ENCODE data around the gene RNF114.
A peak's percentile ranks its signal among the peaks of the same experiment; 100 is the strongest.
"Not testable (repeated sequence)": the region's sequence is repeated elsewhere in the genome, so short reads cannot be mapped to it uniquely, and the experiment has no call there.

RNF114 gene

GRCh38 chr20:49973981-49974380, 37.8 kb downstream of the RNF114 start:
- H3K27ac Mint-ChIP-seq: no peak overlapping the region
- DNase-seq (no peak), ATAC-seq (replicated peaks) (no peak)
- no peaks in the 10 kb centered on the region for H3K9me3 Mint-ChIP-seq
- H3K4me3 Mint-ChIP-seq: no peak overlapping the region
- H3K27me3 Mint-ChIP-seq: peaks cover 0 to 8% of the 10 kb centered on the region in 2 donors
- H3K36me3 Mint-ChIP-seq (ENCODE audit: insufficient read depth): no peaks in the 10 kb centered on the region
- H3K4me1 Mint-ChIP-seq (ENCODE audit: low read depth in 2 of 2): peaks cover 0 to 2% of the 10 kb centered on the region in 2 donors

DNA sequence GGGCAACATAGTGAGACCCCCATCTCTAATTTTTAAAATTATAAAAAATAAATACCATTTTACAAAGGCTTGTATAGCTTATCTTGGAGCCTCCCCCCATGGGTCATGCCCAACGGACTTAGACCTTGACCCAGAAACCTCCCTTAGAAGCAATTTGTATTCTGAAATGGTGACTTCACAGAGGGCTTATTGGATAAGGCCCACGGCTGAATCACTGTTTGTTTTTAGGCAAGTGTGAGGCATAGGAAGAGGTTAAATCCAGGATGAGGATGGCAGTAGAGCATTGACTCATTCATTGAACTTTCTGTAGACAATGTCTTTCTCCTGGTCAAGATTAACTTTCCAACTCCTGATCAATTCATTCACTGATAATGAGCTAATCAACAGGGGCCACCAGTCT, 40.3 kb downstream of the RNF114 start:
- DNase-seq: no peak
- Mint-ChIP-seq H3K4me3 (no peak overlapping the region), H3K27me3 (peaks cover 0 to 8% of the 10 kb centered on the region in 2 donors), H3K4me1 (ENCODE audit: low read depth in 2 of 2) (peaks cover 0 to 2% of the 10 kb centered on the region in 2 donors), H3K36me3 (ENCODE audit: insufficient read depth) (no peaks in the 10 kb centered on the region), H3K9me3 (no peaks in the 10 kb centered on the region), H3K27ac (no peak overlapping the region)
- no peak for ATAC-seq (replicated peaks)

DNA sequence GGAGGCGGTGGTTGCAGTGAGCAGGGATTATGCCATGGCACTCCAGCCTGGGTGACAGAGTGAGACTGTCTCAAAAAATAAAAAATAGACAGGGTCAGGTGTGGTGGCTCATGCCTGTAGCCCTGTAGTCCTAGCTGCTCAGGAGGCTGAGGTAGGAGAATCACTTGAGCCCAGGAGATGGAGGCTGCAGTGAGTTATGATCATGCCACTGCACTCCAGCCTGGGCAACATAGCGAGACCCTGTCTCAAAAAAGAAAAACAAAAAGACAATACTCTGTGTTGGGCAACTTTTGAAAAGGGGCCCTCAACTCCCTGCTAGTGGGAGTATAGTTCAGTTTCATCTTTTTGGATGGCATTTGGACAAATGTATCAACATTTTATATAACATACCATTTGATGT, 41.5 kb downstream of the RNF114 start:
- not testable (repeated sequence) for H3K36me3 Mint-ChIP-seq (ENCODE audit: insufficient read depth); H3K9me3 Mint-ChIP-seq; H3K4me3 Mint-ChIP-seq; DNase-seq; H3K27ac Mint-ChIP-seq; H3K27me3 Mint-ChIP-seq; H3K4me1 Mint-ChIP-seq (ENCODE audit: low read depth in 2 of 2); ATAC-seq (replicated peaks)

GRCh38 chr20:49978685-49979029, 42.5 kb downstream of the RNF114 start:
- Mint-ChIP-seq H3K27me3 (peaks cover 0 to 9% of the 10 kb centered on the region in 2 donors), H3K4me3 (no peak overlapping the region), H3K4me1 (ENCODE audit: low read depth in 2 of 2) (peaks cover 13% of the 10 kb centered on the region in 2 donors), H3K9me3 (no peaks in the 10 kb centered on the region), H3K36me3 (ENCODE audit: insufficient read depth) (peaks cover 6% of the 10 kb centered on the region), H3K27ac (no peak overlapping the region)
- ATAC-seq (replicated peaks) (no peak), DNase-seq (no peak)

DNA sequence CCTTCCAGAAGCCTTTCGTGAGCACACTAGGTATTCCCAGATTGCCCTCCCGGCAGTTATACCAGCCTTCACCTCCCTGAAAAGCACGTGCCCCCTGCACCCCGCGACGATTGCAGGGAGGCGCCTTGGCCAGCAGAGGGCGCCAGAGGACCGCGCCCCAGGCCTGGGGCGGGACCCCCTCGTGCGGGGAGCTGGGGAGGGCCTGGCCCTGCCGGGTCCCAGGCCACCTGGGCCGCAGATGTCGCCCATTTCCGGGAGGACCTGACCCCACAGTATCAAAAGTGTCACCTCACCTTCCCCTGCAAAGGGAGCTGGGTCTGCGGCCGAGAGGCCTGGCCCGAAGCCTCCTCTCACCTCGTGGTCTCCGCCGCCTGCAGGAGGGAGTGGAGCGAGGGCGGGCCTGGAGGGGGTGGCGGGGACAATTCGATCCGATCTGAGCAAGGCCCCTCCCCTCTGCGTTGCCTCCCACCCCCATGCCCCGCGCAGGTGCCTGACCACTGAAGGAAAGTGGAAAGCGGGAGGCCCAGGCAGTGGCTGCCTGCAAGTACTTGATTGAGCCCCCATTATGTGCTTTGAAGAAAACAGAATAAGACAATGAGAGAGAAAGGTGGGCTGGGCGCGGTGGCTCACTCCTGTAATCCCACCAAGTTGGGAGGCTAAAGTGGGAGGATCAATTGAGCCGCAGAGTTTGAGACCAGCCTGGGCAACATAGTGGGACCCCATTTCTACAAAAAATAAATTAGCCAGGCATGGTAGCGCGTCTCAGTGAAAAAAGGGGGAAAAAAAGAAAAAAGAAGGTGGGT, 43.0 kb downstream of the RNF114 start:
- Mint-ChIP-seq H3K27ac (no peak overlapping the region), H3K36me3 (ENCODE audit: insufficient read depth) (peaks cover 9% of the 10 kb centered on the region), H3K27me3 (peaks cover 0 to 9% of the 10 kb centered on the region in 2 donors), H3K4me1 (ENCODE audit: low read depth in 2 of 2) (peaks cover 13 to 17% of the 10 kb centered on the region in 2 donors), H3K9me3 (no peaks in the 10 kb centered on the region), H3K4me3 (no peak overlapping the region)
- ATAC-seq (replicated peaks) (peak; percentile 44), DNase-seq (peak; percentile 62 to 73 (median 66))

GRCh38 chr20:49980140-49981008, 44.2 kb downstream of the RNF114 start:
- H3K36me3 Mint-ChIP-seq (ENCODE audit: insufficient read depth): peaks cover 12% of the 10 kb centered on the region
- no peaks in the 10 kb centered on the region for H3K9me3 Mint-ChIP-seq
- DNase-seq (no peak), ATAC-seq (replicated peaks) (no peak)
- peaks cover 13 to 17% of the 10 kb centered on the region in 2 donors for H3K4me1 Mint-ChIP-seq (ENCODE audit: low read depth in 2 of 2)
- H3K27ac Mint-ChIP-seq: no peak overlapping the region
- peak overlapping the region in 1 of 2 donors; percentile 3 for H3K4me3 Mint-ChIP-seq
- H3K27me3 Mint-ChIP-seq: peaks cover 0 to 9% of the 10 kb centered on the region in 2 donors

DNA sequence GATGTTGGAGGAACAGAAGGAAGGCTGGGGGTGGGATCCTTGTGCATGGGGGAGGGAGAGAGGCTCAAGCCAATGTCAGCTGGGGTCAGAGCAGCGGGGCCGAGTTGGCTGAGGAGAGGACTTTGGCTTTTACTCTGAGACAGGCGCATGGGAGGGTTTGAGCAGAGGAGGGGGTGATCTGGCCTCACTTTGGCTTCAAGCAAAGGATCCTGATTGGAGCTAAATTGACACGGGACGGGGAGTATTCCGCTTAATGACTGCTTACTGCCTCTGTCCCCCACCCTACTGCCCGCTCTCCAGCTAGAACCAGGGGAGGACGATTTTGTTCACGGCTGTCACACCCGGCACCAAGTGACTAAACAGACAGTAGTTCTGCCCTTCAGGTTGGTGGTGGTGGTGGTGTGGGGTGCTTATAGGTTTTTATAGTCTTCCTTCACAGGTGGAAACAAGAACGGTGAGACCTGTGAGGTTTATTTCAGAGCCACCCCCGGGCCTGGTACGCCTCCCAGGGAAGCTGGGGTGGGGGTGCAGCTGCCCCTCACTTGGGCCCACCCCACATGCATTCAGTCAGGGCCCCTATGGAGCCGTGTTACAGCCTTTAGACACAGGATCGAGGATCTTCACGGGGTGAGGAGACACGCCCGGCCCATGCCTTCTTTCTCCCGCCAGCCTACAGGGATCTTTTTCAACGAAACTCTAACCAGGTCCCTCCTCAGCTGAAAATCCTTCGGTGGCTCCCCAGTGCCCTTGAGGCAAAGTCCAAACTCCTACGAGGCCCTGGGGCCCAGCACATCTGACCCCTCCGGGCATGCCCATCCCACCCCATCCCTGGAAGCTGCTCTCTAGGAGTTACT, 45.2 kb downstream of the RNF114 start:
- Mint-ChIP-seq H3K4me1 (ENCODE audit: low read depth in 2 of 2) (peaks cover 13 to 17% of the 10 kb centered on the region in 2 donors), H3K4me3 (peak overlapping the region; percentile 56 to 73), H3K27me3 (peaks cover 0 to 9% of the 10 kb centered on the region in 2 donors), H3K9me3 (no peaks in the 10 kb centered on the region), H3K27ac (no peak overlapping the region), H3K36me3 (ENCODE audit: insufficient read depth) (peaks cover 14% of the 10 kb centered on the region)
- DNase-seq (no peak), ATAC-seq (replicated peaks) (no peak)

DNA sequence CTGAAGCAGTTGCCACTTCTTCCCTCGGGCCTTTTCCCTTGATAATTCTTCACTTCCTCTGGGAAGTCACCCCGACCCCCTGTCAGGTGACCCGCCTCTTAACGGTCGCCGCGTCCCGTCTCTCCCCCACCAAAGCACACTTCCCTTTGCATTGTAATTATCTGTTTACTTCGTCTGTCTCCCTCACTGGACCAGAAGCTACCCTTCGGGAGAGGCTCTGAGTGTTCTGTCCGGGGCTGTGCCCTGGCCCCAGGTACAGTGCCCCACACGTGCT, 45.8 kb downstream of the RNF114 start:
- Mint-ChIP-seq H3K4me3 (peak overlapping the region; percentile 56 to 73), H3K27me3 (peaks cover 0 to 9% of the 10 kb centered on the region in 2 donors), H3K27ac (no peak overlapping the region), H3K36me3 (ENCODE audit: insufficient read depth) (peaks cover 14% of the 10 kb centered on the region), H3K9me3 (no peaks in the 10 kb centered on the region), H3K4me1 (ENCODE audit: low read depth in 2 of 2) (peaks cover 13 to 17% of the 10 kb centered on the region in 2 donors)
- ATAC-seq (replicated peaks): no peak
- no peak for DNase-seq

DNA sequence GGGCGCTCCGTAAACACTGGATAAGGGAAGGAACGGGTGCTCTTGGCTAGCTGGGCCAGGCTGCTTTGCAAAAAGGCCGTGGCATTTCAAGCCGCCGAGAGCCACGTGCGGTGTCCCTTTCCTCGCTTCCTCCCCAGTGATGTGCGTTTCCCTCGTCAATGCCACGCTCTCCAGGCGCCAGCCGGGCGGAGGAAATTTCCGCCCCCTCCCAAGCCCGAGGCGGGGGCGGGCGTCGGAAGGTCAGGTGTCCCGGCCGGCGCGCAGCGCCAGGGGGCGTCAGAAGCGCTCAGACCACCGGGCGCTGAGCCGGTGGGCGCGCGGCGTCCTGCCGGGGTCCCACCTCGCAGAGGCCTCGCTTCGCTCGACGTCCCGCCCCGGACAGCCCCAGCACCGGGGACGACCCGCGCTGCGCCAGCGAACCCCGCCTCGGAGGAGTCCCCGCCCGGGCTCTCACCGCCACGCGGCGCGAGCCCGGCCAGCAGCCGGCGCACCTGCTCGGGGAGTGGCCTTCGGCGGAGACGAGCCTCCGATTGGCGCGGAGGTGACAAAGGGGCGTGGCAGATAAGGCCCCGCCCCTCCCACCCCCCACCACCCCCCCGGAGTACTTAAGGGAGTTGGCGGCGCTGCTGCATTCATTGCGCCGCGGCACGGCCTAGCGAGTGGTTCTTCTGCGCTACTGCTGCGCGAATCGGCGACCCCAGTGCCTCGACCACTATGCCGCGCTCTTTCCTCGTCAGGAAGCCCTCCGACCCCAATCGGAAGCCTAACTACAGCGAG, 46.3 kb downstream of the RNF114 start, which contains the start of gene SNAI1:
SNAI1 (plus strand) TSS at position 635 of the 777 bp plus-strand sequence; CDS start at position 715, 80 bp downstream.
- Mint-ChIP-seq H3K9me3 (no peaks in the 10 kb centered on the region), H3K4me3 (peak within 1 kb of the TSS; percentile 64 to 73), H3K4me1 (ENCODE audit: low read depth in 2 of 2) (peaks cover 13 to 17% of the 10 kb centered on the region in 2 donors), H3K27ac (peak within 1 kb of the TSS; percentile 35 to 71), H3K36me3 (ENCODE audit: insufficient read depth) (peaks cover 14% of the 10 kb centered on the region), H3K27me3 (peaks cover 0 to 10% of the 10 kb centered on the region in 2 donors)
- DNase-seq (peak; percentile 73 to 81 (median 77)), ATAC-seq (replicated peaks) (peak; percentile 93)

GRCh38 chr20:49983123-49983847, 47.1 kb downstream of the RNF114 start:
- Mint-ChIP-seq H3K27me3 (peaks cover 0 to 16% of the 10 kb centered on the region in 2 donors), H3K36me3 (ENCODE audit: insufficient read depth) (peaks cover 14% of the 10 kb centered on the region), H3K4me3 (peak overlapping the region; percentile 64 to 70), H3K9me3 (no peaks in the 10 kb centered on the region), H3K27ac (peak overlapping the region; percentile 35 to 71), H3K4me1 (ENCODE audit: low read depth in 2 of 2) (peaks cover 13 to 17% of the 10 kb centered on the region in 2 donors)
- DNase-seq: no peak
- ATAC-seq (replicated peaks): peak; percentile 2

GRCh38 chr20:49983848-49984408, 47.7 kb downstream of the RNF114 start:
- DNase-seq: no peak

More at GRCh38 chr20:49983848-49984408, 47.7 kb downstream of the RNF114 start:
- Mint-ChIP-seq H3K4me3 (peak overlapping the region; percentile 64 to 70), H3K4me1 (ENCODE audit: low read depth in 2 of 2) (peaks cover 13 to 17% of the 10 kb centered on the region in 2 donors), H3K9me3 (no peaks in the 10 kb centered on the region), H3K36me3 (ENCODE audit: insufficient read depth) (peaks cover 14% of the 10 kb centered on the region), H3K27me3 (peaks cover 0 to 16% of the 10 kb centered on the region in 2 donors), H3K27ac (peak overlapping the region; percentile 35 to 71)
- no peak for ATAC-seq (replicated peaks)

Measured in effector memory CD8-positive, alpha-beta T cell (primary cell).